GM04504 (cell line): ENCODE results near the gene ELOVL6.

Source experiments
- DNase-seq: peaks from one replicate; pipeline ENCODE4 v3.0.0-alpha.2; 2012; ENCODE audit warnings: low read depth

The ELOVL6 gene

GRCh38 chr4:110025056-110025455, 173.4 kb downstream of the ELOVL6 start:
- no peak for DNase-seq

- no peak for DNase-seq
Observed at GRCh38 chr4:110022457-110022856, 176.0 kb downstream of the ELOVL6 start.

- DNase-seq, result no peak
Observed at GRCh38 chr4:110020646-110021443, 177.6 kb downstream of the ELOVL6 start.

- no peak for DNase-seq
Observed at GRCh38 chr4:110020139-110020538, 178.3 kb downstream of the ELOVL6 start.

- no peak for DNase-seq
Observed at GRCh38 chr4:110019153-110019552, 179.3 kb downstream of the ELOVL6 start.

- no peak for DNase-seq
Observed at GRCh38 chr4:110014233-110014632, 184.2 kb downstream of the ELOVL6 start.

- DNase-seq, result no peak
Observed at GRCh38 chr4:110012917-110013316, 185.5 kb downstream of the ELOVL6 start.

- no peak for DNase-seq
Observed at GRCh38 chr4:110010797-110011196, 187.6 kb downstream of the ELOVL6 start.

GRCh38 chr4:110009550-110009949, 188.9 kb downstream of the ELOVL6 start:
- no peak for DNase-seq

GRCh38 chr4:110008540-110008939, 189.9 kb downstream of the ELOVL6 start:
- DNase-seq, result no peak

- no peak for DNase-seq
Observed at GRCh38 chr4:110007217-110007616, 191.2 kb downstream of the ELOVL6 start.

GRCh38 chr4:110005461-110006056, 192.9 kb downstream of the ELOVL6 start:
- peak; percentile 28 for DNase-seq

GRCh38 chr4:110004556-110004955, 193.9 kb downstream of the ELOVL6 start:
- no peak for DNase-seq

GRCh38 chr4:110003401-110004187, 194.8 kb downstream of the ELOVL6 start:
- no peak for DNase-seq

GRCh38 chr4:110002326-110002725, 196.1 kb downstream of the ELOVL6 start:
- DNase-seq, result no peak

GRCh38 chr4:109999585-109999912, 198.9 kb downstream of the ELOVL6 start:
- DNase-seq, result no peak

- peak; percentile 37 for DNase-seq
Observed at GRCh38 chr4:109998867-109999584, 199.4 kb downstream of the ELOVL6 start.

GRCh38 chr4:109996526-109996925, 201.9 kb downstream of the ELOVL6 start:
- no peak for DNase-seq
